Epidermal melanocyte (primary cell): ENCODE data around the gene MAP2K2.
"Not testable (repeated sequence)": the region's sequence is repeated elsewhere in the genome, so short reads cannot be mapped to it uniquely, and the experiment has no call there.

Source experiments
- DNase-seq: peaks from one replicate; pipeline ENCODE4 v3.0.0; 2011; ENCODE audit warnings: low spot score; ENCODE audit not compliant: insufficient read length

The MAP2K2 gene

GRCh38 chr19:4123615-4124568 is at the start of gene MAP2K2:
TSS of gene MAP2K2 (minus strand) at chr19:4124122. CDS start at chr19:4123875, 247 bp downstream.
- DNase-seq, result peak; percentile 90

- DNase-seq, result peak; percentile 58
These were observed 49.0 kb upstream of the MAP2K2 start for GRCh38 chr19:4172861-4173473.

GRCh38 chr19:4171676-4172075 is 47.8 kb upstream of the MAP2K2 start:
- DNase-seq, result no peak

DNA sequence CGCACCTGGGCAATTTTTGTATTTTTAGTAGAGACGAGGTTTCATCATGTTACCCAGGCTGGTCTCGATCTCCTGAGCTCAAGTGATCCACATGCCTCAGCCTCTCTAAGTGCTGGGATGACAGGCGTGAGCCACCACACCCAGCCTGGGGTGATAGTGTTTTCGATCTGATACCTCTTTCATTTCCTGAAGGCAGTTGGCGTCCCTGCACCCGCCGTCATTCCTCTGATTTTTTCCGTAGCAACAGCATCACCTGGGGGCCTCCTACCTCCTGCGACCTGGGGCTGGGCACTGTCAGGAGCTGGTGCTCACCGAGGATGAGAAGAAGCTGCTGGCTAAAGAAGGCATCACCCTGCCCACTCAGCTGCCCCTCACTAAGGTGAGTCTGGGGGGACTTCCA is 40.3 kb upstream of the MAP2K2 start:
- no peak for DNase-seq

DNA sequence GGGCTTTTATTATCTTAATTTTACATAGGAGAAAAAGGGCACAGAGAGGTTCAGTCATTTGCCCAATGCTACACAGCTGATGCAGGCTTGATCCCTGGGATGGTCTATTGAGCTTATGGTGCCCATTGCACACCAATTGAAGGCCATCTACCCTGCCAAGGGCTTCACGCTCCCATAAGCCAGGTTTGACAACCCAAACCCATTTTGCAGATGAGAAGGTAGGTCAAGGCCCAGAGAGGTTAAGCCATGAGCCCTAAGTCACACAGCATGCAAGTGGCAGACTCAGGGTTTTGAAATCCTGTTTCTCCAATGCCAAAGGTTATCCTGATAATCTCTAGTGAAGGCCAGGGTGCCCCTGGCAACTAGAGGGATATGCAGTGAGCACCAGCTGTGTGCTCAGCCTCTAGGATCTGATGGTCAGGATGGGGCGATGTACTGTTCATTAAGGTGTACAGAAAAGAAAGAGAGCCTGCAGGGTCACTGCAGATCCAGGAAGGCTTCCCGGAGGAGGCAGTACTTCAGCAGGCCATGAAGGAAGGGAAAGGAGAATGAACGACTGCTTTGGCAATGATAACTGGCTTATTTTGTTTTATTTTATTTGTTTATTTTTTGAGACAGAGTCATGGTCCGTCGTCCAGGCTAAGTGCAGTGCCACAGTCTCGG is 37.6 kb upstream of the MAP2K2 start:
- DNase-seq, result no peak

- DNase-seq, result not testable (repeated sequence)
These were observed 34.0 kb upstream of the MAP2K2 start for GRCh38 chr19:4157971-4158370.

DNA sequence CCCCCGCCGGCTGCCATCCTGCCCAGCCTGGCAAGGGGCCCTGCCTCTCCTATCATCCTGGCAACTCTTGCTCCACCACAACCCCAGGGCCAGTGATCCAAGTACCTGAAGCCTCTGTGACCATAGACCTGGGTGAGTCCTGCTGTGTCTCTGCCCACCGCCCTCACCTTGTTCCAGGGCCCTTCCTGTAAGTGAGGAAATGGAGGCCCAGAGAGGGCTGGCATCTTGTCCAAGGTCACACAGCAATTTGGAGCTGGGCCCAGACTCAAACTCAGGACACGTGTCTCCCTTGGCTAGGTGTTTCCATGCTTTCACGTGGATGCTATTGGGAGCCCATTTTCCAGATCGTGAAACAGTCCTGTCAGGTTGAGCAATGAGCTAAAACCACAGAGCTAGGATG is 33.2 kb upstream of the MAP2K2 start:
- DNase-seq, result no peak

- no peak for DNase-seq
These were observed 30.8 kb upstream of the MAP2K2 start for GRCh38 chr19:4154571-4155312.

DNA sequence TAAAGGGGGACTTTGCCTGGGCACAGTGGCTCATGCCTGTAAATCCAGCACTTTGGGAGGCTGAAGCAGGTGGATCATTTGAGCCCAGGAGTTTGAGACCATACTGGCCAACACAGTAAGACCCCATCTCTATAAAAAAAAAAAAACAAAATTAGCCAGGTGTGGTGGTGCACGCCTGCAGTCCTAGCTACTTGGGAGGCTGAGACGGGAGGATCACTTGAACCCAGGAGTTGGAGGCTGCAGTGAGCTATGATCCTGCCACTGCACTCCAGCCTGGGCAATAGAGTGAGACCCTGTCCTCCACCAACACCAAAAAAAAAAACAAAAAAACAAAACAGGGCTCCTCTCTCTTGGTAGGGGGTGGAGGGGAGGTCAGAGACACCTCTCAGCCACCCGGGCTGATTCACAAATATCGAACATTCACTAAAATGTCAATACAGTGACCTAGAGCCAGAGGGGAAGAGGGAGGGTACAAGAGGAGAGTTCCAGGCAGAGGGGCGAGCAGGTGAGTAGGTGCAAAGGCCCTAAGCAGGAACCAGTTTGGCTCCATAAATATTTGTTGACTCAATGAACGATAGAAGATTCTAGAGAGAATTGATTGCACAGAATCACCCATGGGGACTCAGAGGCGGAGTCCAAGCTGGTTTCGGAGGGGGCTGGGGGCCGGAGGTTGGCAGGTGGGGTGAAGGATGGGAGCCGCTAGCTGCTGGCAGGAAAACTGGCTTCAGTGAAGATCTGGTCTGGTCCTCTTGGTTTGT is 28.5 kb upstream of the MAP2K2 start:
- no peak for DNase-seq

GRCh38 chr19:4151623-4152022 is 27.7 kb upstream of the MAP2K2 start:
- DNase-seq, result no peak

- DNase-seq, result no peak
These were observed 25.8 kb upstream of the MAP2K2 start for GRCh38 chr19:4149518-4150288.

- DNase-seq, result no peak
These were observed 20.8 kb upstream of the MAP2K2 start for GRCh38 chr19:4144666-4145249.

- DNase-seq, result not testable (repeated sequence)
These were observed 19.0 kb upstream of the MAP2K2 start for GRCh38 chr19:4142916-4143315.

DNA sequence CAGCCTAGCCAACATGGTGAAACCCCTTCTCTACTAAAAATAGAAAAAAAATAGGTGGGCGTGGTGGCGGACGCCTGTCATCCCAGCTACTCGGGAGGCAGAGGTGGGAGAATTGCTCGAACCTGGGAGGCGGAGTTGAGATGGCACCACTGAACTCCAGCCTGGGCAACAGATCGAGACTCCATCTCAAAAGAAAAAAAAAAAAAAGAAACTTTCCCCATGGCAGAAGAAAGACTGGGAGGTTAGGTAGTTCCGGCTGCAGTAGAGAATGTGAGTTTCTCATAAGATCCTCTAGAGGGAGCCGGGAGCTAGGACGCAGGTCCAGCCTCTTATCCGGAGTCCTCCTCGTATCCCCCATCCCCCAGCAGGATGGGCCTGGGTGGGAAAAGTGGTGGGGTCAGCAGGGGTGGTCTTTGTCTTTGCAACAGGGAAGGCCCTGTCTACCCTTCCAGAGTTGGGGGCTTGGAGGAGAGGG is 16.4 kb upstream of the MAP2K2 start:
- DNase-seq, result peak; percentile 93

GRCh38 chr19:4139614-4140236 is 15.8 kb upstream of the MAP2K2 start:
- peak; percentile 83 for DNase-seq

GRCh38 chr19:4138445-4138844 is 14.5 kb upstream of the MAP2K2 start:
- no peak for DNase-seq

- DNase-seq, result no peak
These were observed 12.8 kb upstream of the MAP2K2 start for GRCh38 chr19:4136680-4137088.

DNA sequence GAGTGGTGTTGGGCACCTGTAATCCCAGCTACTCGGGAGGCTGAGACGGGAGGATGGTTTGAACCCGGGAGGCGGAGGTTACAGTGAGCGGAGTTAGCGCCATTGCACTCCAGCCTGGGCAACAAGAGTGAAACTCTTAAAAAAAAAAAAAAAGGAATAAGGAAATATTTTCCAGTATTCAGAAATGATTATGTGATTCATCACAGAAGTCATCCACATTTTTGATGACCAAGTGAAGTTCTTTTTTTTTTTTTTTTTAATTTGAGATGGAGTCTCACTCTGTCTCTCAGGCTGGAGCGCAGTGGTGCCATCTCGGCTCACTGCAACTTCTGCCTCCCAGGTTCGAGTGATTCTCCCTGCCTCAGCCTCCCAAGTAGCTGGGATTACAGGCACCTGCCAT is 11.5 kb upstream of the MAP2K2 start:
- DNase-seq, result not testable (repeated sequence)

DNA sequence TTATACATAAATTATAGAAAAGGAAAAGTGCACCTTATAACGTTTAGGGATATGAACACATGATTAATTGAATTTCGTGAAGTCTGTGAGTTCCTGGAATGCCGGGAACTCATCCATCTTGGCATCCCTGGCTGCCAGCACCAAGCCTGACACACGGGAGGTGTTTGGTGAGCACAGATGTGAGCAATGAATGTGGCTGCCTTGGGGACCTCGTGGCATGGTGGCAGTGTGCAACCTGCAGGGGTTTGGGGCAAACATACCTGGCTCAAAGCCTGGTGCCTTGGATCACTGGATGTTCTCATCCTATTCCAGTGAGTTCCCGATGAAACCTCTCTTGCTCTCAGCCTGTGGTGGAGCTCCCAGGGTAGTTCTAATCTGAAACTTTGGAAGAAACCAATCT is 10.4 kb upstream of the MAP2K2 start:
- DNase-seq, result no peak
